ENCODE measurements around the gene XRCC5.

GRCh38 chr2:216081012-216081411, 28.1 kb upstream of the XRCC5 start:
- TF ChIP-seq CTCF (IDR thresholded peaks at IDR 0.05) (no peak), POLR2A (IDR thresholded peaks at IDR 0.05) (no peak)
